Effector memory CD4-positive, alpha-beta T cell (primary cell): ENCODE measurements around the gene ANKS1A.
"Not testable (repeated sequence)": the region's sequence is repeated elsewhere in the genome, so short reads cannot be mapped to it uniquely, and the experiment has no call there.

Experiments
- DNase-seq, 3 donors: peaks; one replicate each; pipeline ENCODE4 v3.0.0-alpha.2; 2020
- H3K27ac ChIP-seq: 2 replicates; pipeline ENCODE4 v1.7.0; 2013; ENCODE audit warnings: mild to moderate bottlenecking, low read length, moderate library complexity; ENCODE audit not compliant: insufficient read depth, poor library complexity, severe bottlenecking
- H3K27me3 ChIP-seq: replicated peaks from 2 replicates; pipeline ENCODE4 v1.7.0; 2013; ENCODE audit warnings: mild to moderate bottlenecking, low read length; ENCODE audit not compliant: insufficient read depth, control insufficient read depth, poor library complexity, severe bottlenecking
- H3K36me3 ChIP-seq: 2 replicates; pipeline ENCODE4 v1.7.0; 2013; ENCODE audit warnings: mild to moderate bottlenecking, low read length, moderate library complexity; ENCODE audit not compliant: control insufficient read depth, insufficient read depth
- H3K4me1 ChIP-seq: 2 replicates; pipeline ENCODE4 v1.7.0; 2013; ENCODE audit warnings: low read length, mild to moderate bottlenecking; ENCODE audit not compliant: control insufficient read depth, insufficient read depth, poor library complexity, severe bottlenecking
- H3K4me3 ChIP-seq: 2 replicates; pipeline ENCODE4 v1.7.0; 2013; ENCODE audit warnings: low read length, low read depth, mild to moderate bottlenecking; ENCODE audit not compliant: insufficient read depth, poor library complexity, severe bottlenecking
- H3K9me3 ChIP-seq: 2 replicates; pipeline ENCODE4 v1.7.0; 2013; ENCODE audit warnings: mild to moderate bottlenecking, low read length, moderate library complexity; ENCODE audit not compliant: control insufficient read depth
- total RNA-seq, 3 donors: gene quantifications; one replicate each; lab custom pipeline; 2026; lab: John Stamatoyannopoulos, UW

Gene ANKS1A
- 21.8 to 26.1 (median 23.8) reads per million in 3 donors for total RNA-seq

GRCh38 chr6:34888874-34889555 lies at the start of gene ANKS1A:
Gene ANKS1A (plus strand): TSS chr6:34889255. CDS start chr6:34889403, 148 bp downstream.
- Histone ChIP-seq H3K9me3 (no peaks in the 10 kb centered on the region), H3K27ac (peak within 1 kb of the TSS; percentile 91), H3K36me3 (peaks cover 5% of the 10 kb centered on the region), H3K4me3 (peak within 1 kb of the TSS; percentile 87), H3K27me3 (no peaks in the 10 kb centered on the region), H3K4me1 (peaks cover 15% of the 10 kb centered on the region)
- DNase-seq, result peak; percentile 84 to 89 (median 87)

GRCh38 chr6:34839666-34840352 lies 49.2 kb upstream of the ANKS1A start:
- Histone ChIP-seq H3K4me3 (no peak overlapping the region), H3K27ac (no peak overlapping the region), H3K36me3 (peaks cover 16% of the 10 kb centered on the region), H3K4me1 (no peaks in the 10 kb centered on the region), H3K9me3 (no peaks in the 10 kb centered on the region), H3K27me3 (no peaks in the 10 kb centered on the region)
- no peak for DNase-seq

- H3K36me3 ChIP-seq, H3K27me3 ChIP-seq, H3K9me3 ChIP-seq, DNase-seq, H3K4me3 ChIP-seq, H3K4me1 ChIP-seq, H3K27ac ChIP-seq: not testable (repeated sequence)
These were observed 40.0 kb upstream of the ANKS1A start for GRCh38 chr6:34849066-34849465.

GRCh38 chr6:34851361-34851760 lies 37.7 kb upstream of the ANKS1A start:
- no peaks in the 10 kb centered on the region for H3K27me3 ChIP-seq
- no peaks in the 10 kb centered on the region for H3K9me3 ChIP-seq
- DNase-seq, result no peak
- peaks cover 8% of the 10 kb centered on the region for H3K36me3 ChIP-seq
- no peaks in the 10 kb centered on the region for H3K4me1 ChIP-seq
- no peak overlapping the region for H3K4me3 ChIP-seq
- H3K27ac ChIP-seq, result no peak overlapping the region

GRCh38 chr6:34852406-34853085 lies 36.5 kb upstream of the ANKS1A start:
- H3K36me3 ChIP-seq, result peaks cover 18% of the 10 kb centered on the region

GRCh38 chr6:34855463-34855862 lies 33.6 kb upstream of the ANKS1A start:
- H3K27me3 ChIP-seq, result no peaks in the 10 kb centered on the region
- no peaks in the 10 kb centered on the region for H3K4me1 ChIP-seq
- no peak overlapping the region for H3K4me3 ChIP-seq
- no peak for DNase-seq
- peaks cover 44% of the 10 kb centered on the region for H3K36me3 ChIP-seq
- H3K27ac ChIP-seq, result no peak overlapping the region
- H3K9me3 ChIP-seq, result no peaks in the 10 kb centered on the region

More at GRCh38 chr6:34852406-34853085, 36.5 kb upstream of the ANKS1A start:
- Histone ChIP-seq H3K27ac (no peak overlapping the region), H3K4me3 (no peak overlapping the region), H3K27me3 (no peaks in the 10 kb centered on the region), H3K9me3 (no peaks in the 10 kb centered on the region), H3K4me1 (no peaks in the 10 kb centered on the region)
- DNase-seq, result no peak

GRCh38 chr6:34858681-34859080 lies 30.4 kb upstream of the ANKS1A start:
- no peaks in the 10 kb centered on the region for H3K27me3 ChIP-seq
- H3K4me3 ChIP-seq, result no peak overlapping the region
- no peaks in the 10 kb centered on the region for H3K4me1 ChIP-seq
- H3K36me3 ChIP-seq, result peaks cover 44% of the 10 kb centered on the region
- DNase-seq, result no peak
- no peak overlapping the region for H3K27ac ChIP-seq
- H3K9me3 ChIP-seq, result no peaks in the 10 kb centered on the region

- no peaks in the 10 kb centered on the region for H3K9me3 ChIP-seq
- DNase-seq, result no peak
- H3K27me3 ChIP-seq, result no peaks in the 10 kb centered on the region
- peaks cover 44% of the 10 kb centered on the region for H3K36me3 ChIP-seq
- no peak overlapping the region for H3K27ac ChIP-seq
- H3K4me1 ChIP-seq, result no peaks in the 10 kb centered on the region
- no peak overlapping the region for H3K4me3 ChIP-seq
These were observed 29.1 kb upstream of the ANKS1A start for GRCh38 chr6:34859951-34860350.

GRCh38 chr6:34860776-34861175 lies 28.3 kb upstream of the ANKS1A start:
- no peak overlapping the region for H3K27ac ChIP-seq
- H3K36me3 ChIP-seq, result peaks cover 40% of the 10 kb centered on the region
- no peak overlapping the region for H3K4me3 ChIP-seq
- DNase-seq, result no peak
- no peaks in the 10 kb centered on the region for H3K27me3 ChIP-seq
- H3K9me3 ChIP-seq, result no peaks in the 10 kb centered on the region
- H3K4me1 ChIP-seq, result no peaks in the 10 kb centered on the region

GRCh38 chr6:34864007-34864406 lies 25.0 kb upstream of the ANKS1A start:
- no peaks in the 10 kb centered on the region for H3K4me1 ChIP-seq
- H3K27ac ChIP-seq, result no peak overlapping the region
- no peaks in the 10 kb centered on the region for H3K27me3 ChIP-seq
- no peak for DNase-seq
- H3K4me3 ChIP-seq, result no peak overlapping the region
- H3K36me3 ChIP-seq, result peaks cover 16% of the 10 kb centered on the region
- H3K9me3 ChIP-seq, result no peaks in the 10 kb centered on the region
